Stimulated activated CD8-positive, alpha-beta memory T cell treated with anti-CD3 and anti-CD28 coated beads, Interleukin-15, amount 100 ng/mL, for 1 hour (primary cell): Measurements from ENCODE around the gene SERTAD3.

ENCODE experiments used
- DNase-seq: peaks from one replicate; pipeline ENCODE4 v3.0.0-alpha.2; 2020; ENCODE audit warnings: low read depth

Gene SERTAD3

DNA sequence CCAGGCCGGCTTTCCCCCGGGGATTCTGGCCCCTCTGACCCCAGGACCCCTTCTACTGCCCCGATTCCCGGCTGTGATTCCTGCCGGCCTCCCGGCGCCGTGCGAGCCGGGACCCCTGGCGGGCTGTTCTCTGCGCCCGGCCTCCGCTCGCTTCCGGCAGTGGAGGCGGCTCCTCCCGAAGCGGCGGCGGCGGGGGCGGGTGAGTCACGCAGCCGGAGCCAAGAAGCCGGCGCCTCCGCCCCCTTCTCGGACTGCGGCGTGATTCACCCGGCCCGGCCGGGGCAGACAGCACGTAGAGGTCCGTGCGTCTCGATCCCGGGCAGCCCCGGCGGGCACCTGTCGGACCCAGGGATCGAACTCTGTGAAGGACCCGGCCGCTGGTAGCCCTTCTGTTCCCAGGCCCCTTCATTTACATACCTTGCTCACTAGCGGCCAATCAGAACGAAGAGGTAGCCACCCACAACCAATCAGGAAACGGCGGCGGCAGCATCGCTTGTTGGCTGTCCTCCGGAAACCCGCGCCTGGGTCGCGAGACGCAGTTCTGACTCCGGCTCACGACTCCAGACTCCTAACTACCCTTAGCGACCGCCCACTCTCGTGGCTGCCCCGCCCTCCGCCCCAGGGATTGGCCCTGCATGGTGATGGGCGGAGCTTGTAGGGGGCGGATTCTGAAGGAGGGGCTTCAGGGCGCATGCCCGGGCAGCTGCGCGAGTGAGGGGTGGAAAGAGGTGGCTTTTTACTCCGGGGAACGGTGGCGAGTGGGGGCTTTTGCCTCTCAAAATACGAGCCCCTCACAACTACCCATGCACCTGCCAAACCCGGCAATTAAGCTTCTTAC is 18.5 kb downstream of the SERTAD3 start, which contains the start of gene SERTAD1:
TSS of gene SERTAD1 (minus strand) at position 543 of the 838 bp plus-strand sequence. CDS start 2,446 bp downstream, outside the sequence.
- peak; percentile 100 for DNase-seq

DNA sequence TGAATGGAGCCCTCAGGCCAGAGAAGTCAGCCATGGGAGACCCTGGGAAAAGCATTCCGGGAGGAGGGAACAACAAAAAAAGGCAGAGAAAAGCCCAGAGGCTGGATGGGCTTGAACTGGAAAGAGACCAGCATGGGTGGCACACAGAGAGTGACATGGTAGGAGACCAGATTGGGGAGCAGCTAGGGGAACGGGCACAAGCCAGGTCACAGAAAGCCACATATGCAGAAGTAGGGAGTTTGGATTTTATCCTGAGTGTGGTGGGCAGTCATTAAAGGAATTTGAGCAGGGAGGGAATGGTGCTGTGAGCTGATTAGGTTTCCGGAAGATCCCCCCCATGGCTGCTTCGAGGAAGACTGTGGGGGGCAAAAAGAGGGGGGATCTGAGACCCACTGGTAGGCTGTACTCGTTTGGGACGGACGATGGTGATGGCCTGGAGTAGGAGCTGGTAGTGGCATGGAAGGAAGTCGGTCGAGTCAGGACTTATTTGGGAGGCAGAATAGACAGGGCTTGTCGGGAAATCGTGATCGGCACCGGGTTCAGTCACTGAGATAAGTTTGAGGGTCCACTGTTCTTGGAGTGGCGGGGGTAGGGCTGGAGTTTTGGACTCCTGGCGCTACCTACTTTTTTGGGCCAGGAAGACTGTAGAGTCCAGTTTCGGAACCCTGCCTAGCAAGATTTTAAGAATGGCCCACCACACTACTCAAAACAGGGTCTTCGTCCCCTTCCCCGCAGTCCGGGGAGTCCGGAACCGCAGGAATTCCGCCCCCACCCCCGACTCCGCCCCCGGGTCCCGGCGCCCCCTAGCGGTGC is 19.3 kb downstream of the SERTAD3 start:
- DNase-seq = no peak

DNA sequence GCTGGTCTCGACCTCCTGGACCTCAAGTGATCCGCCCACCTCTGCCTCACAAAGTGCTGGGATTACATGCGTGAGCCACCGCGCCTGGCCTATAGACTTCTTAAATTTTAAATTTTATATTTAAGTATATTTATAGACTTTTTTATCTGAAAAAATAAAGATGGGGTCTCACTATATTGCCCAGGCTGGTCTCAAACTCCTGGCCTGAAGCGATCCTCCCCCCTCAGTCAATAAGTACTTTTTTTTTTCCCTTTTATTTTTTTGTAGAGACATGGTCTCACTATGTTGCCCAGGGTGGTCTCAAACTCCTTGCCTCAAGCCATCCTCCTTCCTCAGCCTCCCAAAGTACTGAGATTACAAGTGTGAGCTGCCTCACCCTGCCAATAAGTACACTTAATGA is 20.2 kb downstream of the SERTAD3 start:
- DNase-seq = no peak

DNA sequence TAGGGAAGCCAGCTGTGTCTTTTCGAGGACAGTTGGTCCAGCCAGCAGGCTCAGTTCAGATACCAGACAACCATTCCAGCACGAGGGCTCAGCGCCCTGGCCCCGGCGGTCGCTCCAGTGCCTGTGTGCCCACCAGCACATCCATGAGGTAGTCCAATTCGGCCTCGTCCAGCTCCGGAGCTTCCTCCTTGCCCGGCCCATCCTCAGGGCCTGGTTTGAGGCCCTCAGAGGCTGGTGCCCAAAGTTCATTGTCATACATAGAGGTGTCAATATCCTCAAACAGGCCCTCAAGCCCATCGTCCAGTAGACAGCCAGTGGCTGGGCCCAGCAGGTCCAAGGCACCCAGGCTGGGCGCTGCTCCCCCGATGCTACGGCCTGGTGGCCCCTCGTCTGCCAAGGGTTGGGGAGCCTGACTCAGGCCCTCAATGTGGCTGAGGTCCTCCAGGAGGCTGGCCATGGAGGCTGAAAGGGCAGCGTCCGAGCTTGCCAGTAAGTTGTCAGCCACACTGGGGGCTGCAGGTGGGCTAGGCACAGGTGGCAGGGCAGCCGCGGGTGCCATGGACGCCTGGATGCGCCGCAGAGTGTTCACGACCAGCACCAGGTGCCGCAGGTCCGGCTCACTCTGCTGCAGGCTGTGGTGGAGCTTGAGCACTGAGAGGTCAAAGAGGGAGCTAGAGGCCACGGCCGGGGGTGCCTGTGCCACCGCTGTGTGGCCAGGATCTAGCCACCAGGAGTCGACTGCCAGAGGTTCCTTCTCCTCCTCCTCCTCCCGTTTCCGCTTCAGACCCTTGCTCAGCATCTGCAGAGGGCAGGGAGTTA is 21.2 kb downstream of the SERTAD3 start:
- no peak for DNase-seq

DNA sequence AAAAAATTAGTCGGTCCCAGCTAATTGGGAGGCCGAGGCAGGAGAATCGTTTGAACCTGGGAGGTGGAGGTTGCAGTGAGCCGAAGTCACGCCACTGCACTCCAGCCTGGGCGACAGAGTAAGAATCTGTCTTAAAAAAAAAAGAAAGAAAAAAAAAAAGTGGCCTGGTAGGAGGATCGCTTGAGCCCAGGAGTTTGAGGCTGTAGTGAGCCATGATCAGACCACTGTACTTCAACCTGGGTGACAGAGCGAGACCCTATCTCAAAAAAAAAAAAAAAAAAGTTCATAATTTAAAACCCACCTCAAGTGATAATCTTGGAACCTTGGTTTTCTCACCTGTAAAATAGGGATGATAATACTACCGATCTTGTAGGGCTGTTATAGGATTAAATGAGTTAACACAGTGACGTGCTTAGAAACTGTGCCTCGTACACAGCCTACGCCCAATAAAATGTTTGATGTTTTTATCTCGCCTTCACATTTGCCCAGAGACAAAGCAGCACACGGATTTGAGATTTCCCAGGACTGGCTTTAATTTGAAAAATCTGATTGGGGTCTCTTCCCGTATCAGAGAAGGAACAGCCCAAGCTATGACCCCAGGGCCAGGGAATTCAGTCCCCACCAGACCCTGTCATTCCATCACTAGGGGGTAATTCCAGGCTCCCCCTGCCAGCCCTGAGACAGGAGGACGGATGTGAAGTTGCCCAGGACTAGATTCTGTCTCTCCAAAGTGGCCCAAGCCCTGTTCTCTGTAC is 22.0 kb downstream of the SERTAD3 start:
- no peak for DNase-seq

DNA sequence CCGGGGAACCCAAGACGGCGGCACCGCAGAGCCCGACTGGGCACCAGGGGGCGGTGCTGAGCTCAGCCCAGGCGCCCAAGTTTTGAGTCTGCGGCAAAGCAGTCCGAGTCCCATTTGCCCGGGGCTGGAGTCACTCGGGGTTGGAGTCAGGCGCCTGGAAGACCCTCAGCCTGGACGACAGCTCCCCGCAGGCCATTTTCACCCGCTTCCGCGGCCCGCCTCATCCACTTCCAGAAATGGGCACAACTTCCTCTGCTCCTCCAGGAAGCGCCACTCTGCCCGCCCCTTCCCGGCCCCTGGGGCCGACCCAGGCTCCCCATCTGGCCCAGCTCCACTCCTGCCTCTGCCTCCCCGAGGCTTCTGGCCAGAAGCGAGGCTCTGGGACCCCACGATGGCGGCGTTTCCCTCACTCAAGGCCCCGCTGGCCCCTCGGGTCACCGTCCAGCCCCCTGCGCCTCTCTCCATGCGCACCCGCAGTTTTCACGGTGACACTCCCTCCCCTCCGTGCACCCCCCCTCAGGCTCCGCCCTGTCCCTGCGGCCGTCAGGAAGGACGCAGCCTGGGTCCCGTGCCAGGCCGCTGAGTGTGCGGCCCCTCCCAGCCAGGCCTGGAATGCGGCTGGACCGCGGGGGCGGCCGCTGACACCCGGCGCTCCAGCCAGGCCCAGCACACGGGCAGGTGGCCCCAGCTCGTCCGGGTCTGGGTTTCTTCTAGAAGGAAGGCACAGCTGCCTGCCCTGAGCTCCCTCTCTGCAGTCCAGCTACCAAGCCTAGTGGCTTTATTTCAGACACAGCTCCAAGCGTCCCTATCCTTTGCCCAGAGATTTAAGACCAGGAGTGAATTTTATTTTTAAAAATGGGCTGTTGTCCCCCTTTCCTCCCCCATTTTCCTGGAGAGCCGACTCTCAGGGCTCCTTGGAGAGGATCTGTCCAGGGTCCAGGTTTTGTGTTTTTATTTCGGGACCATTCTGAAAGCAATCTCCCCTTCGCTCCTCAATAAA is 23.1 kb downstream of the SERTAD3 start:
- peak; percentile 52 for DNase-seq

DNA sequence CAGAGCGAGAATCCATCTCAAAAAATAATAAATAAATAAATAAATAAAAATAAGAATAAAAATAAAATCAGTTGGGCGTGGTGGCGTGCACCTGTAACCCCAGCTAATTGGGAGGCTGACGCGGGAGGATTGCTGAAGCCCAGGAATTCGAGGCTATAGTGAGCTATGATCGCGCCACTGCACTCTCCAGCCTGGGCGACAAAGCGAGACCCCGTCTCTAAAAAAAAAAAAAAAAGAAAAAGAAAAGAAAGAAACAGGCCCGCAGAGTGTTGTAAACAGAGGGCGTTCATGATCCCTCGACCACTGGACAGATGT is 23.7 kb downstream of the SERTAD3 start:
- no peak for DNase-seq

DNA sequence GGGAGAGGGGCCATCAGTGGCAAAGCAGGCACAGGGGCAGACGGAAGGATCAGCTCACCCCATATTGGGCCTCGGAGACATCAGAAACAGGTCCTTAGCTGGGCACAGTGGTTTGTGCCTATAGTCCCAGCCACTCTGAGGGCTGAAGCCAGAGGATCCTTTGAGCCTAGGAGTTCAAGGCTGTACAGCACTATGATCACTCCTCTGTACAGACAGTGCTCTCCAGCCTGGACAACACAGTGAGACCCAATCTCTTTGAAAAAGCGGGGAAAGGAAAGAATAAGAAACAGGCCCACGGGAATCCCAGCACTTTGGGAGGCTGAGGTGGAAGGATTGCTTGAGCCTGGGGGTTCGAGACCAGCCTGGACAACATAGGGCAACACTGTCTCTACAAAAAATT is 24.4 kb downstream of the SERTAD3 start:
- no peak for DNase-seq

DNA sequence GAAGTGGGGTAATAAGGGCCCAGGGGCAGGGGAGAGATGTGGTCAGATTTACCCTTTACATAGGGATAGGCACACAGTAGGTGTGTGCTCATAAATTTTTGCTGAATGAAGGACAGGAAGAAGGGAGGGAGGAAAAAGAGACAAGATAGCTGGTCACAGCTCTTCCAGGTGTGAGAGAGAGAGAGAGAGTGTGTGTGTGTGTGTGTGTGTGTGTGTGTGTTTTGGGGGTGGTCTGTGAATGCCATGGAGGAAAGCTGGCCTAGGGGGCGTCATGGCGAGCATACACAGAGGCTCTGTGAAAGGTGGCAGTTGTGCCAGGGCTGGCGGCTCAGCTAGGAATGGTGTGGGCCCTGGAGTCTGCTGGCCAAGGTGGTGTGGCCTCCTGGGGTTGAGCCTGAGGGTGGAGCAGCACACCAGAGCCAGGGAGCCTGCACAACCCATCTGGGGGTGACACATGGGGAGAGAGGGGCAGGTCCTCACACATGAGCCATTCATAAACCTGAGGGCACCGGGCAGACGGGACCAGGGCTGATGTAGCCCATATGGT is 25.0 kb downstream of the SERTAD3 start:
- DNase-seq = no peak

DNA sequence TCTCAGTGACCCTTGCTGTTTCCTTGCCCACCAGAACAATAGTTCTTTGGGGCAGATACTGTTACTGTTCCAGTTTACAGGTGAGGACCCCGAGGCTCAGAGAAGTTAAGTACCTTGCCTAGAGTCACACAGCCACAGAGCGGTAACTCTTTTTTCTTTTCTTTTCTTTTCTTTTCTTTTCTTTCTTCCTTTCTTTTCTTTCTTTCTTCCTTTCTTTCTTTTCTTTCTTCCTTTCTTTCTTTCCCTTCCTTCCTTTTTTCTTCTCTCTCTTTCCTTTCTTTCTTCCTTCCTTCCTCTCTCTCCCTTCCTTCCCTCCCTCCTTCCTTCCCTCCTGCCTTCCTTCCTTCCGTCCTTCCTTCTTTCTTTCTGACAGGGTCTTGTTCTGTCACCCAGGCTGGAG is 26.1 kb downstream of the SERTAD3 start:
- DNase-seq = no peak

DNA sequence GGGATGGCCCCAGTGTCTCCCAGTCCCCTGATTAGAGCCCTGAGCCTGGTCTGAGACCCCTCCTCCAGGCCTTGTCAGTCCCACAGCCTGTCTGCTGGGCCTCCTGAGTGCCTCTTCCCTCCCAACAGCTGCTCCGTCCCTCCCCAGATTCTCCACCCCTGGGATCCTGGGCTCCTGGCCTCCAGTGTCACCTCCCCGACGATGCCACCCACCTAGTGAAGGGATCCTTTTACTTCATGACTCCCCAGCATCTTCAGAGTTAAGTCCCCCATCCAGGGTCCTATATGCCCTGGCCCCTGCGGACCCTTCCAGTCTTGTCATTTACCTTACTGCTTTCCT is 26.5 kb downstream of the SERTAD3 start:
- DNase-seq = no peak

DNA sequence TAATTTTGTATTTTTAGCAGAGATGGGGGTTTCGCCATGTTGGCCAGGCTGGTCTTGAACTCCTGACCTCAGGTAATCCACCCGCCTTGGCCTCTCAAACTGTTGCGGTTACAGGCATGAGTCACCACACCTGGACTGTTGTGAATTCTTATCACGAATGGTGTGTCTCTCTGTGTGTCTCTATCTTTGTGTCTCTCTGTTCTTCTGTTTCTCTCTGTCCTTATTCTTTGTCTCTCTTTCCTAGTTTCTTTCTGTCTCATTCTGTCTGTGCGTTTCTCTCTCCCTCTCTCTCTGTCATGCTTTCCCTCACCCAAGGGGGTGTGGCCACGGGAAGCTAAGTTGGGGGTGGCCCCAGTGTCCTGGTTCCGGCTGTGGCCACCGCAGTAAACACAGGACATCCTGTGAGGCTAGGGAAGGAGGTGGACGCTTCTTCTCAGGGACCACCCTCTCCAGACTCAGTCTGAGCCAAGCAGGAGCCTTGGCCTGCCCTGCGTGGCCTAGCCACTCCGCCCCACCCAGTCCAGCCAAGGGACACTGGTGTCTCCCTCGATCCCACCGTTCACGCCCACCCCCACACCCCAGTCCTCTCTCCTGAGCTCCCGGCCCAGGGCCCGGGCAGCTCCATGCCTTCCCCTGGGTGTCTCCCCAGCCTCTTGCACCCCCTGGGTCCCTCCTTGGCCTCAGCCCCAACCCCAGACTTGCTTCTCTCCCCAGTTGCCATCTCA is 27.1 kb downstream of the SERTAD3 start:
- no peak for DNase-seq

DNA sequence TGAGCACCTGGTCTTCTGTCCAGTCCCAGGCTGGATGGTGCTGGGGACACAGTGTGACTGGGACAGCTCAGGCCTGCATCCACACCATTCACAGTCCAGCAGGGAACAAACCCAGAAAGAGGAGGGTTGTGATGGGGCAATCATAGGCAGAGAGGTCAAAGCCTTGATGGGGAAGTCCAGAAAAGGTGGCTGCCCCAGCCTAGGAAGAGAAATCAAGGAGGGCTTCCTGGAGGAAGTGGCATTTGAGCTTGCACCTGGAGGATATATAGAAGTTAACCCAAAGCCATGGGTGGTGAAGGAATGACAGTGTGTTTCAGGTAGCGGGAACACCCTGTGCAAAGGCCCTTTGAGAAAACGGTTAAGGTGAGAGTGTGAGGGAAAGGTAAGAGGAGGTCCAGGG is 28.4 kb downstream of the SERTAD3 start:
- DNase-seq = no peak

DNA sequence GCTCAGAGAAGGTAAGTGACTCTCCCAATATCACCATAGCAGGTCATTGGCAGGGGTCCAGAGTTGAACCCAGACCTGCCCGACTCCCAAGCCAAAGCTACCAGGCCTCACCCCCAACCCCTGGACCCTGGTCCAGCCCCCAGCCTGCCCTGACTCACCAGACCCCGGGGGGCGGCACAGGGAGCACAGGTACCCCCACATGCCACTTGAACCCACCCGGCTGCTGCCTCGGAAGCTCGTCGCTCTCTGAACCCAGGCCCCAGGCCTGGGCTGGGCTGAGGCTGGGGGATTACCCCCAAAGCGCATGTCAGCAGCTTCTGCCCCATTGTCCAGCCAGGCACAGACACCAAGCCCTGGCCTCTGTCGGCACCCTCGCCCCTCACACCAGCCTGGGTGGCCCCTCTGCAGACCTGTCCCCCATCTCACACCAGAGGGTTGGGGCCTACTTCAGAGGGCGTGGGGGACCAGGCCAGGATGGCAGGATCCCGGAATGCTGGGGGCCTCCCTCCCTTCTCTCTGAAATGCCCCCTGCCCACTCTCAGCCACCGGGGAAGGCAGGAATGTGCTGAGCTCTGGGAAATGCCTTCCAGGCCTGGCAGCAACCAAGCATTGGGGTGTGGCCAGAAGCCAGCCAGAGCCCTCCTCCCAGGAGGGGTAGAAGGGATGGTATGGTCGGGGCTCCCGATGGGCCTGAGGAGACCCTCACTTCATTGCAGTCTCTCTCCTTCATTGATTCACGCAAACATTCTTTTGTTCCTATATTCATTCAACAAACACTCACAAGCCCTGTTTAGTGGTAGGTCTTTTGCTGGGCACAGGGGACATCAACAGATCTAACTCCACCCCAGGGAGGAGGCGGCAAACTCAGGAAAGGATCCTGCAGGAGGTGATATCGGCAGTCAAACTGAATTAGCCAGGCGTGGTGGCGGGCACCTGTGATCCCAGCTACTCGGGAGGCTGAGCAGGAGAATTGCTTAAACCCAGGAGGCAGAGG is 29.3 kb downstream of the SERTAD3 start:
- no peak for DNase-seq

DNA sequence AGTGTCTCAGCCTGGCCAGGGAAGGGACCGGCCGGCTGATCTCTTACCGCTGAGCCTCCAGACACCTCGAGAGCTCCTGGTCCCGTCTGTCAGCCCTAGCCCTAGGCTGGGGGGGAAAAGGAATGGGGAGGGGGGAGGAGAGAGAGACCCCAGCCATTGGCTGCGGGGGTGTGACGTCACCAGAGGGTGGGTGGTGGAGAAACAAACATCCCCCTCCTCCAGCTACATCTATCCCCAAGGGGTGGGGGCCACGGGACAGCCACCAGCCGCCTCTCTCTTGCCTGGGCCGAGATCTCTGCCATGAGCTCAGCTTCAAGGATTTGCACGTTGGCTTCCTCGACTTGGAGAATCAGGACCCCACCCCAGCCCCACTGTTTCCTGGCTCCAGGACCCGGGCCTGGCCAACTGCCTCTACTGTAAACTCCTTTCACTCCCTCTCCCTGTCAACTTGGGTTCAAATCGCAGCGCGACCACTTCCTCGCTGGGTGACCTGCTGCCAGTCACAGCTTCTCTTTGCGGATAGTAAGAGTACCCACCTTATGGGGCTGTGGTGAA is 30.8 kb downstream of the SERTAD3 start, which contains the start of gene PRX:
TSS of gene PRX (minus strand) at position 88 of the 555 bp plus-strand sequence. CDS start 5,446 bp downstream, outside the sequence.
- DNase-seq = no peak

DNA sequence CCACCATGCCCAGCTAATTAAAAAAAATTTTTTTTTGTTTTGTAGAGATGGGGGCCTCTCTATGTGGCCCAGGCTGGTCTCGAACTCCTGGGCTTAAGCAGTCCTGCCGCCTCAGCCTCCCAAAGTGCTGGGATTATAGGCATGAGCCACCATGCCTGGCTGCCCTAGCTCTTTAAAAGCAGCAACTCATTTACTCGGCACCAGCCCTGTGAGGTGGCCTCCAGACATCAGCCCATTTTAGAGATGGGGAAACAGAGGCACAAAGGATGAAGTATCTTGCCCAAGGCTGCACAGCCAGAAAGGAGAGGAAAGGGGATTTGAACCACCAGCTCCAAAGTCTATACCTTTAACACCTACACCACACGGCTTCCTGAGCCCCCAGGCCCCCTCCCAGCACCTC is 31.3 kb downstream of the SERTAD3 start:
- DNase-seq = no peak

DNA sequence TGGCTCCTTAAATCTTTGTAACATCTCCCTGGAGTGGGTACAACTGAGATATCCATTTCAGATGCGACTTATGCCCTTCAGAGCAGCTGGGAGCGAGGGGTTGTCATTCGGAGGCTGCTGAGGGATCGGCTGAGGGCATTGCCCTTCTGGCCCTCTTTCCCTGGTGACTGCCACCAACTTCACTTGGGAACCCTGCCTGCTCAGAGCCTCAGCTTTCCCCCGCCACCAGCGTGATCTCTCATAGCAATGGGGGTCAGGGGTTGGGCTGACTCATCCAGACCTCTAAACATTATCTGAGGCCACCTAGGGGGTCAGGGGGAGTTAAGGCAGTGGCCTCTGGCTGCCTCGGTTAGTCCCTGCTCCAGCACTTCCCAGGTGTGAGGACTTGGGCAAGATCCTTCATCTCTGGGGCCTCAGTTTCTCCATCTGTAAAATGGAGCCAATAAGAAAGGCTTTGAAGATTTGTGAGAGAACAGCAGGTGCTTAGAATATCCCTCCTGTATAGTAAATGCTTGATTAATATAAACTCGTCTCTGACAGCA is 32.1 kb downstream of the SERTAD3 start:
- DNase-seq = no peak
